SU-DHL-6 (cell line): ENCODE measurements around the gene QSOX2.
A peak's percentile ranks its signal among the peaks of the same experiment; 100 is the strongest.
"Not testable (repeated sequence)": the region's sequence is repeated elsewhere in the genome, so short reads cannot be mapped to it uniquely, and the experiment has no call there.

Experiments used
- H2AFZ ChIP-seq: fragments of 200-600 bp; sonication (generic); 2 replicates; pipeline ENCODE4 v1.6.1; 2014; ENCODE audit warnings: low read depth, mild to moderate bottlenecking, moderate library complexity, mixed read lengths, antibody characterized with exemption, low read length; ENCODE audit not compliant: severe bottlenecking
- H3F3A ChIP-seq: fragments of 200-600 bp; shearing (Covaris generic); 2 replicates; pipeline ENCODE4 v1.6.0; 2016; ENCODE audit warnings: antibody characterized with exemption, mild to moderate bottlenecking; ENCODE audit not compliant: insufficient read depth
- H3K27ac ChIP-seq: fragments of 200-600 bp; sonication (generic); 2 replicates; pipeline ENCODE4 v1.5.1; 2016; ENCODE audit warnings: low read depth, mild to moderate bottlenecking, low read length, moderate library complexity, mixed read lengths
- H3K27me3 ChIP-seq: fragments of 200-600 bp; sonication (generic), shearing (Covaris generic); 2 replicates; pipeline ENCODE4 v1.6.0; 2014; ENCODE audit warnings: mild to moderate bottlenecking, low read length
- H3K36me3 ChIP-seq: fragments of 200-600 bp; sonication (generic); 2 replicates; pipeline ENCODE4 v1.6.1; 2014; ENCODE audit warnings: mild to moderate bottlenecking, low read length, mixed read lengths
- H3K4me2 ChIP-seq: fragments of 300-600, 200-600 bp; shearing (Covaris generic), sonication (generic); 2 replicates; pipeline ENCODE4 v1.6.0; 2014; ENCODE audit warnings: low read length, low read depth, mild to moderate bottlenecking; ENCODE audit not compliant: poor library complexity, severe bottlenecking
- H3K4me3 ChIP-seq: fragments of 200-600 bp; sonication (generic); 2 replicates; pipeline ENCODE4 v1.5.1; 2014; ENCODE audit warnings: antibody characterized with exemption, low read length, mild to moderate bottlenecking, mixed read lengths; ENCODE audit not compliant: insufficient read depth, poor library complexity, severe bottlenecking
- H3K79me2 ChIP-seq: fragments of 200-600 bp; sonication (generic); 2 replicates; pipeline ENCODE4 v1.6.1; 2014; ENCODE audit warnings: mild to moderate bottlenecking, low read length, moderate library complexity; ENCODE audit not compliant: insufficient read depth
- H3K9ac ChIP-seq: fragments of 200-600 bp; sonication (generic); 2 replicates; pipeline ENCODE4 v1.7.0; 2014; ENCODE audit warnings: mild to moderate bottlenecking, low read length
- H3K9me2 ChIP-seq: fragments of 200-600 bp; sonication (generic); replicated peaks from 2 replicates; pipeline ENCODE4 v1.6.1; 2014; ENCODE audit warnings: low read length; ENCODE audit not compliant: insufficient read depth
- H3K9me3 ChIP-seq: fragments of 200-600 bp; sonication (generic); 2 replicates; pipeline ENCODE4 v1.6.1; 2014; ENCODE audit warnings: low read length, mixed read lengths; ENCODE audit not compliant: insufficient read depth
- H4K20me1 ChIP-seq: fragments of 200-600 bp; sonication (generic); 2 replicates; pipeline ENCODE4 v1.6.1; 2014; ENCODE audit warnings: low read depth, mild to moderate bottlenecking, antibody characterized with exemption, low read length, moderate library complexity, mixed read lengths
- CTCF ChIP-seq: fragments of 200-600 bp; sonication (generic); IDR thresholded peaks from one replicate; pipeline ENCODE4 v1.5.1; 2017; ENCODE audit warnings: antibody characterized with exemption, mild to moderate bottlenecking, low read length, moderate library complexity; ENCODE audit not compliant: insufficient read depth, poor library complexity, severe bottlenecking
- EZH2phosphoT487 ChIP-seq: fragments of 200-600 bp; sonication (generic), shearing (Covaris generic); conservative IDR thresholded peaks from 2 replicates; pipeline ENCODE4 v1.6.1; 2018; ENCODE audit warnings: mild to moderate bottlenecking, antibody characterized with exemption, low read length, moderate library complexity, mixed read lengths

Gene QSOX2

GRCh38 chr9:136267261-136268111 lies 21.9 kb upstream of the QSOX2 start:
- H3K9ac ChIP-seq: peak overlapping the region; percentile 53
- H3F3A ChIP-seq: no peaks in the 10 kb centered on the region
- H3K36me3 ChIP-seq: no peaks in the 10 kb centered on the region
- no peak overlapping the region for H3K27ac ChIP-seq
- H3K27me3 ChIP-seq: no peaks in the 10 kb centered on the region
- H3K79me2 ChIP-seq: no peaks in the 10 kb centered on the region
- peak overlapping the region; percentile 65 for H3K4me2 ChIP-seq
- H3K4me3 ChIP-seq: peak overlapping the region; percentile 50
- TF ChIP-seq EZH2phosphoT487 (no peak), CTCF (peak; percentile 22)
- H3K9me2 ChIP-seq: no peaks in the 10 kb centered on the region
- no peaks in the 10 kb centered on the region for H3K9me3 ChIP-seq
- H4K20me1 ChIP-seq: no peaks in the 10 kb centered on the region
- H2AFZ ChIP-seq: peak overlapping the region; percentile 85

GRCh38 chr9:136266641-136267040 lies 21.0 kb upstream of the QSOX2 start:
- H3K9ac ChIP-seq: 0 out of 2 replicates have a peak overlapping the region, but pooled peaks have one; percentile 7
- H3K4me3 ChIP-seq: not testable (repeated sequence)

GRCh38 chr9:136265561-136266355 lies 20.1 kb upstream of the QSOX2 start:
- H3K9me3 ChIP-seq: no peaks in the 10 kb centered on the region
- no peaks in the 10 kb centered on the region for H4K20me1 ChIP-seq
- no peaks in the 10 kb centered on the region for H3F3A ChIP-seq
- H3K27me3 ChIP-seq: no peaks in the 10 kb centered on the region
- TF ChIP-seq CTCF: no peak
- no peak for TF ChIP-seq EZH2phosphoT487
- no peaks in the 10 kb centered on the region for H3K9me2 ChIP-seq
- no peak overlapping the region for H3K27ac ChIP-seq
- no peak overlapping the region for H3K4me2 ChIP-seq
- no peak overlapping the region for H3K4me3 ChIP-seq
- H3K36me3 ChIP-seq: no peaks in the 10 kb centered on the region
- no peaks in the 10 kb centered on the region for H3K79me2 ChIP-seq
- H3K9ac ChIP-seq: no peak overlapping the region
- H2AFZ ChIP-seq: no peak overlapping the region

More at GRCh38 chr9:136266641-136267040, 21.0 kb upstream of the QSOX2 start:
- not testable (repeated sequence) for H3K9me2 ChIP-seq, H4K20me1 ChIP-seq, H3K9me3 ChIP-seq, H3K27me3 ChIP-seq, H3K79me2 ChIP-seq, H3K36me3 ChIP-seq, H3F3A ChIP-seq, H3K27ac ChIP-seq
- H2AFZ ChIP-seq: peak overlapping the region; percentile 83
- peak overlapping the region; percentile 62 for H3K4me2 ChIP-seq
